AG09309 (cell line): Measurements from ENCODE around the gene NUCB1.

Experiments
- DNase-seq: peaks from one replicate; pipeline ENCODE4 v3.0.0-alpha.2; 2010; ENCODE audit warnings: low read depth
- H3K4me3 ChIP-seq: 2 replicates; pipeline ENCODE4 v1.5.1; 2011; ENCODE audit warnings: mild to moderate bottlenecking, low read depth, low read length, moderate library complexity; ENCODE audit not compliant: control insufficient read depth
- CTCF ChIP-seq: IDR thresholded peaks from 2 replicates; pipeline ENCODE4 v1.5.1; 2011; ENCODE audit warnings: mild to moderate bottlenecking, low read depth, low read length, inconsistent platforms; ENCODE audit not compliant: insufficient read depth, control insufficient read depth; ENCODE audit errors: missing control alignments

NUCB1 gene

GRCh38 chr19:48859711-48860572 lies 40.2 kb upstream of the NUCB1 start:
- TF ChIP-seq CTCF: no peak
- no peak overlapping the region for H3K4me3 ChIP-seq

GRCh38 chr19:48861313-48861712 lies 38.8 kb upstream of the NUCB1 start:
- no peak for DNase-seq
- TF ChIP-seq CTCF: no peak
- H3K4me3 ChIP-seq: no peak overlapping the region

More at GRCh38 chr19:48859711-48860572, 40.2 kb upstream of the NUCB1 start:
- no peak for DNase-seq

GRCh38 chr19:48862827-48863226 lies 37.3 kb upstream of the NUCB1 start:
- TF ChIP-seq CTCF: no peak
- no peak overlapping the region for H3K4me3 ChIP-seq
- DNase-seq: no peak

- no peak overlapping the region for H3K4me3 ChIP-seq
- no peak for TF ChIP-seq CTCF
- DNase-seq: no peak
Measured at GRCh38 chr19:48866692-48867091, 33.4 kb upstream of the NUCB1 start.

- DNase-seq: no peak
- peak overlapping the region; percentile 52 for H3K4me3 ChIP-seq
- TF ChIP-seq CTCF: no peak
Measured at GRCh38 chr19:48867123-48867745, 32.9 kb upstream of the NUCB1 start.

GRCh38 chr19:48867746-48868113 lies 32.4 kb upstream of the NUCB1 start:
- H3K4me3 ChIP-seq: peak overlapping the region; percentile 52
- DNase-seq: no peak
- no peak for TF ChIP-seq CTCF
